ENCODE data around the gene SLC39A11. TPM values are rescaled to one million over a fixed set of nuclear protein-coding genes. Genes with fewer than 3 reads are reported as not detected.
A peak's percentile ranks its signal among the peaks of the same experiment; 100 is the strongest.
"Not testable (repeated sequence)": the region's sequence is repeated elsewhere in the genome, so short reads cannot be mapped to it uniquely, and the experiment has no call there.

SLC39A11 gene
- total and polyA plus RNA-seq, 12 donors: 7.0 to 91.4 (median 22.7) TPM

DNA sequence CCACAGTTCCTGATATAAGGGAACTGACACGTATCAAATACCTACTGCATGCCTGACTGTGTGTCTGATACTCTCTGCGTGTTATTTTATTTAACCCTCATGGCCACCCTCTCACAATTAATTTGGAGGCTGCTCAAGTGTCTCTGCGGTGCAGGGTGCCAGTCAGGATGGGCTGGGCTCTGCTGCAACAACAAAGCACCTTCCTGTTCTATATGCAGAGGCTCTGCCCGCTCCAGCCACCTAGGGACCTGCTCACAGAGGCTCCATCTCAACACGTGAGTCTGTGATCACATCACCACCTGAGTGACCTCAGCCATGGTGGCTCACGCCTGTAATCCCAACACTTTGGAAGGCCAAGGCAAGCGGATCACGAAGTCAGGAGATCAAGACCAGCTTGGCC lies 87.1 kb downstream of the SLC39A11 start:
- H3K27me3 ChIP-seq: no peaks in the 10 kb centered on the region
- H3K36me3 ChIP-seq (replicated peaks in 1 of 2): no peaks in the 10 kb centered on the region
- no peak for TF ChIP-seq CTCF (IDR thresholded peaks at IDR 0.05)
- TF ChIP-seq POLR2A (IDR thresholded peaks at IDR 0.05): no peak
- intact Hi-C loops (cut with DNase I): no loop called here
- no peak overlapping the region for H3K4me3 ChIP-seq
- H3K9me3 ChIP-seq (replicated peaks in 1 of 3): no peaks in the 10 kb centered on the region
- DNase-seq: peak in 1 of 7 donors; percentile 42
- H3K4me1 ChIP-seq (replicated peaks in 1 of 2): no peaks in the 10 kb centered on the region
- no peak overlapping the region for H3K27ac ChIP-seq
- 83 to 84% (median 84%) methylated on average over 7 to 8 of the region's 8 CpGs for WGBS, 4 donors

- 80 to 86% (median 83%) methylated on average over 5 to 6 of the region's 6 CpGs for WGBS, 4 donors
- intact Hi-C loops (cut with DNase I): no loop called here
Observed at GRCh38 chr17:73003487-73003886, 89.0 kb downstream of the SLC39A11 start.

DNA sequence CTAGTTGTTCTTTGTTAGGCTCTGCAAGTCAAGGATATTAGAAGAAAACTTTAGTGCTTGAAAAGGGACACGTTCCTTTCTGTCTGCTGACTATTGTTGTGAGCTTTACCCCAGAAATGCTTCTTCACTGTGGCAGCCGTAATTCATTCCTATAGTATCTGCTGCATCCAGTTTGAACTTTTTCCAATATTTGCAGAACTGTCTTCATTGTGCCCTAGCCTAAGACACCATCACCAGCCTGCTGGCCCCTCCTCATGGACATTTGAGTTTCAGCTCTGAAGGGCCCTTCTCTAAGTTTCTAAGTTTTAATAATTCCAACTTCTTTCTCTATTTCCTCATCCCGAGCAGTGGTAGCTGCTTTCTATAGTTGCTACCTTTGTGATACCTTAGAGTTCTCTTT lies 91.7 kb downstream of the SLC39A11 start:
- Histone ChIP-seq H3K4me1 (replicated peaks in 1 of 2) (peaks cover 0 to 4% of the 10 kb centered on the region in 2 donors), H3K9me3 (replicated peaks in 1 of 3) (no peaks in the 10 kb centered on the region), H3K4me3 (no peak overlapping the region), H3K36me3 (replicated peaks in 1 of 2) (no peaks in the 10 kb centered on the region), H3K27ac (no peak overlapping the region), H3K27me3 (no peaks in the 10 kb centered on the region)
- no peak for DNase-seq
- intact Hi-C loops (cut with DNase I): no loop called here
- TF ChIP-seq CTCF (IDR thresholded peaks at IDR 0.05): no peak
- no peak for TF ChIP-seq POLR2A (IDR thresholded peaks at IDR 0.05)
- 90 to 95% (median 93%) methylated on average over 3 of the region's 3 CpGs for WGBS, 4 donors

More at GRCh38 chr17:73003487-73003886, 89.0 kb downstream of the SLC39A11 start:
- Histone ChIP-seq H3K27ac (no peak overlapping the region), H3K9me3 (replicated peaks in 1 of 3) (no peaks in the 10 kb centered on the region), H3K4me1 (replicated peaks in 1 of 2) (no peaks in the 10 kb centered on the region), H3K36me3 (replicated peaks in 1 of 2) (no peaks in the 10 kb centered on the region), H3K4me3 (no peak overlapping the region), H3K27me3 (no peaks in the 10 kb centered on the region)
- DNase-seq: peak in 1 of 7 donors; percentile 34
- no peak for TF ChIP-seq CTCF (IDR thresholded peaks at IDR 0.05)
- TF ChIP-seq POLR2A (IDR thresholded peaks at IDR 0.05): no peak

DNA sequence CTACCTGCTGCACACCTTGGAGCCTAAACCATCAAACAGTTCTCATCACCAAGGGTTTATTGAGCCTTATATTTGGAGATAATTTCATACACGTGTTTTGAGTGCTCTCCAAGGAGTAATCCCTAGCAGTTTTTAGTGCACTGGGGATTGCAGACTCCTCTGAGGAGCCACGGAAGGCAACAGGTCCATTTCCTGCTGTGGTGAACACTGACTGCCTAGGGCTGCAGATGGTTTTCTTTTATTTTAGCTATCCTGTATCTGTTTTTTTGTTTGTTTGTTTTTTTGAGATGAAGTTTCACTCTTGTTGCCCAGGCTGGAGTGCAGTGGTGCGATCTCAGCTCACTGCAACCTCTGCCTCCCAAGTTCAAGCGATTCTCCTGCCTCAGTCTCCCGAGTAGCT lies 93.0 kb downstream of the SLC39A11 start:
- H3K27me3 ChIP-seq; H3K4me3 ChIP-seq; H3K9me3 ChIP-seq (replicated peaks in 1 of 3); H3K27ac ChIP-seq; H3K4me1 ChIP-seq (replicated peaks in 1 of 2); H3K36me3 ChIP-seq (replicated peaks in 1 of 2); DNase-seq; intact Hi-C loops (cut with DNase I): not testable (repeated sequence)
- 82 to 89% (median 85%) methylated on average over 5 of the region's 5 CpGs for WGBS, 4 donors

DNA sequence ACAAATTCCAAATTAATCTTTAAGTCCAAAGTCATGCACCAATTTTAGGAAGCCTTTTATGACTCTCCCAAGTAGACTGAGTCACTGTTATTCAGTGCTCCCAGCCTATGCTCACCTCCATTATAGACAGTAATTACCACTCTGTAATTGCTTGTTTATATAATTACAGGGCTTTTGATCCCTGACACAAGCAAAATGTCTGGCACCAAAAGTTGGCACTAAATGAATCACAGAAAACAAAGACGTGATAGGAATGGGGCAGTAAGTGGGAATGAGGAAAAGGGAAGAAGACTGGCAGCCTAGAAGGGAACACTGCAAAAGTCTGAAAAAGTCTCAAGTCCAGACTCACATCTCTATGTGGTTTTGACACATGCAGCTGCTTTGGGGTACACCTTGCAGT lies 94.1 kb downstream of the SLC39A11 start:
- no peak for DNase-seq
- TF ChIP-seq CTCF (IDR thresholded peaks at IDR 0.05) (no peak), POLR2A (IDR thresholded peaks at IDR 0.05) (no peak)
- H3K9me3 ChIP-seq (replicated peaks in 1 of 3): no peaks in the 10 kb centered on the region
- H3K27ac ChIP-seq: no peak overlapping the region
- H3K4me1 ChIP-seq (replicated peaks in 1 of 2): peaks cover 0 to 4% of the 10 kb centered on the region in 2 donors
- 80 to 90% (median 87%) methylated on average over 1 of the region's 1 CpG for WGBS, 4 donors
- no peaks in the 10 kb centered on the region for H3K36me3 ChIP-seq (replicated peaks in 1 of 2)
- H3K27me3 ChIP-seq: no peaks in the 10 kb centered on the region
- intact Hi-C loops (cut with DNase I): no loop called here
- H3K4me3 ChIP-seq: no peak overlapping the region
